ENCODE results near the gene SPATA6.

DNA sequence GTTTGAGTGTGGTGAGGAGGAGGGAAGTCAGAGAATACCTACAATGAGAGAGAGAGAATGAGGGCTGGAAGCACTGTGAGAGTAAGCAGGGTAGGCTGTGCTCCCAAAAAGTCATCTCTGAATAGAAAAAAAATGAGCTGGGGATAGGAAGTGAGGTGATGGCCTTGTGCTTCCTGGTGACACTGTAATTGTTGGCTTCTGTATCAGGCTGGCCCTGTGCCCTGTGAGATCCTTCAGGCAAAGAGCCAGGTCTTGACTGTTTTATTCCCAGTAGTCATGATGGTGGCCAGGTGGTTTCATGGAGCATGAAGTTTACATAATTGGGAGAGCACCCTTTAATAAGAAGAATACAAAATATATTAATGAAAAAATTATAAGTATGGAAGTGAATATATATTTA lies 20.4 kb upstream of the SPATA6 start:
- TF ChIP-seq, protein P1, sequence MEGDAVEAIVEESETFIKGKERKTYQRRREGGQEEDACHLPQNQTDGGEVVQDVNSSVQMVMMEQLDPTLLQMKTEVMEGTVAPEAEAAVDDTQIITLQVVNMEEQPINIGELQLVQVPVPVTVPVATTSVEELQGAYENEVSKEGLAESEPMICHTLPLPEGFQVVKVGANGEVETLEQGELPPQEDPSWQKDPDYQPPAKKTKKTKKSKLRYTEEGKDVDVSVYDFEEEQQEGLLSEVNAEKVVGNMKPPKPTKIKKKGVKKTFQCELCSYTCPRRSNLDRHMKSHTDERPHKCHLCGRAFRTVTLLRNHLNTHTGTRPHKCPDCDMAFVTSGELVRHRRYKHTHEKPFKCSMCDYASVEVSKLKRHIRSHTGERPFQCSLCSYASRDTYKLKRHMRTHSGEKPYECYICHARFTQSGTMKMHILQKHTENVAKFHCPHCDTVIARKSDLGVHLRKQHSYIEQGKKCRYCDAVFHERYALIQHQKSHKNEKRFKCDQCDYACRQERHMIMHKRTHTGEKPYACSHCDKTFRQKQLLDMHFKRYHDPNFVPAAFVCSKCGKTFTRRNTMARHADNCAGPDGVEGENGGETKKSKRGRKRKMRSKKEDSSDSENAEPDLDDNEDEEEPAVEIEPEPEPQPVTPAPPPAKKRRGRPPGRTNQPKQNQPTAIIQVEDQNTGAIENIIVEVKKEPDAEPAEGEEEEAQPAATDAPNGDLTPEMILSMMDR (IDR thresholded peaks at IDR 0.05) = no peak
- TF ChIP-seq POLR2A (IDR thresholded peaks at IDR 0.05; ENCODE audit: low read depth) = no peak

Measured in esophagus muscularis mucosa (tissue), 3 donors.